MM.1S (cell line): Measurements from ENCODE around the gene CRYBA4.

Source experiments
- DNase-seq: peaks from one replicate; pipeline ENCODE4 v3.0.0-alpha.2; 2015
- H2AFZ ChIP-seq: fragments of 300-600 bp; sonication (generic); 2 replicates; pipeline ENCODE4 v1.6.0; 2016; ENCODE audit warnings: antibody characterized with exemption, low read length
- H3F3A ChIP-seq: fragments of 300-600 bp; sonication (generic); 2 replicates; pipeline ENCODE4 v1.6.1; 2016; ENCODE audit warnings: mild to moderate bottlenecking, antibody characterized with exemption, low read length, moderate library complexity, mixed read lengths; ENCODE audit not compliant: insufficient read depth
- H3K27ac ChIP-seq: fragments of 300-600 bp; sonication (generic); 2 replicates; pipeline ENCODE4 v1.5.1; 2016; ENCODE audit warnings: mild to moderate bottlenecking, low read length
- H3K27me3 ChIP-seq: fragments of 300-600 bp; sonication (generic); replicated peaks from 2 replicates; pipeline ENCODE4 v1.6.0; 2016; ENCODE audit warnings: low read length; ENCODE audit not compliant: insufficient read depth
- H3K36me3 ChIP-seq: fragments of 300-600 bp; sonication (generic); replicated peaks from 2 replicates; pipeline ENCODE4 v1.6.1; 2016; ENCODE audit warnings: mild to moderate bottlenecking, low read length, mixed read lengths; ENCODE audit not compliant: insufficient read depth
- H3K4me1 ChIP-seq: fragments of 300-600 bp; sonication (generic); 2 replicates; pipeline ENCODE4 v1.6.1; 2016; ENCODE audit warnings: low read length, mixed read lengths
- H3K4me2 ChIP-seq: fragments of 300-600 bp; sonication (generic); 2 replicates; pipeline ENCODE4 v1.6.0; 2016; ENCODE audit warnings: low read depth, low read length
- H3K4me3 ChIP-seq: fragments of 300-600 bp; sonication (generic); 2 replicates; pipeline ENCODE4 v1.5.1; 2016; ENCODE audit warnings: low read length, mixed read lengths
- H3K79me2 ChIP-seq: fragments of 300-600 bp; sonication (generic); 2 replicates; pipeline ENCODE4 v1.6.1; 2016; ENCODE audit warnings: mixed run types, low read length, mixed read lengths
- H3K9ac ChIP-seq: fragments of 300-600 bp; sonication (generic); 2 replicates; pipeline ENCODE4 v1.6.1; 2016; ENCODE audit warnings: low read length, mixed read lengths
- H3K9me2 ChIP-seq: fragments of 300-600 bp; sonication (generic); replicated peaks from 2 replicates; pipeline ENCODE4 v1.6.1; 2016; ENCODE audit warnings: mild to moderate bottlenecking, low read length, mixed read lengths; ENCODE audit not compliant: insufficient read depth
- H3K9me3 ChIP-seq: fragments of 300-600 bp; sonication (generic); replicated peaks from 2 replicates; pipeline ENCODE4 v1.6.1; 2016; ENCODE audit warnings: mild to moderate bottlenecking, low read length, mixed read lengths; ENCODE audit not compliant: insufficient read depth
- H4K20me1 ChIP-seq: fragments of 300-600 bp; sonication (generic); 2 replicates; pipeline ENCODE4 v1.6.1; 2016; ENCODE audit warnings: mild to moderate bottlenecking, low read length, moderate library complexity, mixed read lengths; ENCODE audit not compliant: insufficient read depth
- EZH2 ChIP-seq: fragments of 300-600 bp; sonication (generic); optimal IDR thresholded peaks from 2 replicates; pipeline ENCODE3; 2017; ENCODE audit warnings: low read depth, mild to moderate bottlenecking, antibody characterized with exemption, low read length, mixed read lengths
- EZH2phosphoT487 ChIP-seq: fragments of 300-600 bp; sonication (generic); IDR thresholded peaks from 2 replicates; pipeline ENCODE4 v1.6.1; 2018; ENCODE audit warnings: antibody characterized with exemption, low read length
- TF ChIP-seq, protein P1 (sequence below): fragments of 300-600 bp; sonication (generic); IDR thresholded peaks from 2 replicates; pipeline ENCODE4 v1.5.1; 2016; ENCODE audit warnings: antibody characterized with exemption, low read length, mixed read lengths

CRYBA4 gene

DNA sequence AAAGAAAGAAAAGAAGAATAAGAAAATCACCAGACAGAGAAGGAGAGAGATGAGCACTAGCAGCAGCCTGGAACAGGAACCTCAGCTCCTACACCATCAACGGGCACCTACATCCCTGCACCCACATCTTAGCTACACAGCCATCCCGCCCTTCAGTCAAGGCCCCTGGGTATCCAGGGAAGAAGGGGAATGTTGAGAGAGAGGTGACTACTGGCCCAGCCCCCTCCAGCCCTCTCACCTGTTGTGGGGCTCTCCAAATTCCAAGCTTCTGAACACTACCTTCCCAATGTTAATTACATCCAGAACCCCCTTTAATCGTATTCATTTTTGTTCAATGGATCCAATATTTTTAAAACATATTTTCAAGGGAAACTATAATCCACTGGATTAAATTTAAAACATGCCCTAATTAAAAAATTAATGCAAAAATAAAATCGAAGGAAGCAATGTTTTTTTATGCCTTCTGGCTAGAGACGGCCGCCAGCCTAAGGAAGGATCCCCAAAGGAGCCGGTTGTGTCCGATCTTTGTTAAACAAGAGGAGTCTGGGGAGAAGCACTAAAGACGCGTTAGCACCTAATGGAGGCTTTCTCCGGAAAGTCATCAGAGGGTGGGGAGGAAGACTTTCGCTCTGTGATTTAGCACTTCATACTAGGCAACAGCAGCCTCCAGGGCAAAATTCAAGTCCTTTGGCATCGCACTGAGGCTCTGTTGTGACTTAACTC lies 41.4 kb upstream of the CRYBA4 start:
- H3K4me1 ChIP-seq, result peaks cover 43% of the 10 kb centered on the region
- peak overlapping the region; percentile 76; the same call in 1 of the 2 replicates for H3K27ac ChIP-seq
- peaks cover 26% of the 10 kb centered on the region for H4K20me1 ChIP-seq
- no peak for TF ChIP-seq EZH2phosphoT487
- TF ChIP-seq, protein P1, sequence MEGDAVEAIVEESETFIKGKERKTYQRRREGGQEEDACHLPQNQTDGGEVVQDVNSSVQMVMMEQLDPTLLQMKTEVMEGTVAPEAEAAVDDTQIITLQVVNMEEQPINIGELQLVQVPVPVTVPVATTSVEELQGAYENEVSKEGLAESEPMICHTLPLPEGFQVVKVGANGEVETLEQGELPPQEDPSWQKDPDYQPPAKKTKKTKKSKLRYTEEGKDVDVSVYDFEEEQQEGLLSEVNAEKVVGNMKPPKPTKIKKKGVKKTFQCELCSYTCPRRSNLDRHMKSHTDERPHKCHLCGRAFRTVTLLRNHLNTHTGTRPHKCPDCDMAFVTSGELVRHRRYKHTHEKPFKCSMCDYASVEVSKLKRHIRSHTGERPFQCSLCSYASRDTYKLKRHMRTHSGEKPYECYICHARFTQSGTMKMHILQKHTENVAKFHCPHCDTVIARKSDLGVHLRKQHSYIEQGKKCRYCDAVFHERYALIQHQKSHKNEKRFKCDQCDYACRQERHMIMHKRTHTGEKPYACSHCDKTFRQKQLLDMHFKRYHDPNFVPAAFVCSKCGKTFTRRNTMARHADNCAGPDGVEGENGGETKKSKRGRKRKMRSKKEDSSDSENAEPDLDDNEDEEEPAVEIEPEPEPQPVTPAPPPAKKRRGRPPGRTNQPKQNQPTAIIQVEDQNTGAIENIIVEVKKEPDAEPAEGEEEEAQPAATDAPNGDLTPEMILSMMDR, result no peak
- no peak for TF ChIP-seq EZH2
- peaks cover 12% of the 10 kb centered on the region; the same call in 1 of the 2 replicates for H3K36me3 ChIP-seq
- no peaks in the 10 kb centered on the region for H3K9me2 ChIP-seq
- peak overlapping the region; percentile 28; the same call in 1 of the 2 replicates for H3K9ac ChIP-seq
- no peaks in the 10 kb centered on the region for H3K27me3 ChIP-seq
- H3K9me3 ChIP-seq, result no peaks in the 10 kb centered on the region
- peaks cover 19% of the 10 kb centered on the region for H3F3A ChIP-seq
- 0 out of 2 replicates have a peak overlapping the region, but pooled peaks have one; percentile 14 for H3K4me3 ChIP-seq
- no peak for DNase-seq
- H2AFZ ChIP-seq, result no peak overlapping the region
- H3K79me2 ChIP-seq, result peaks cover 99% of the 10 kb centered on the region
- peak overlapping the region; percentile 42 for H3K4me2 ChIP-seq

DNA sequence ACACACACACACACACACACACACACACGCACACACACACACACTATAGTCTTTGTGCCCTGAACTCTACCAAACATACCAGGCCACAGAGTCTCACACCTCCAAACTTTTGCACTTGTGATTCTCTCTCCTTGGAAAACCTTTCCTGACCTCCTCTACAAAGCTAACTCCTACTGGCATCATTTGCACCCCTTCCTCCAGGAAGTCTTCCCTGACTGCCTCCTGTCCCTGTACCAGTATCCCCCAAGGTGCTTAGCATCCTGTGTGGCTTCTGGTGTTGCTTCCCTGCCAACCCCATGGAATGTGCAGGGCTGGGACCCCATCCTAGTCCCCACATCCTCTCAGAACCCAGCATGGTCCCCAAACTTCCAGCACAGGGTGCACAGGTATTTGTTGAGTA lies 40.7 kb upstream of the CRYBA4 start:
- H3K9ac ChIP-seq, result no peak overlapping the region
- peaks cover 24% of the 10 kb centered on the region for H4K20me1 ChIP-seq
- no peaks in the 10 kb centered on the region for H3K9me3 ChIP-seq
- peaks cover 45% of the 10 kb centered on the region for H3K4me1 ChIP-seq
- no peak for DNase-seq
- H2AFZ ChIP-seq, result no peak overlapping the region
- no peaks in the 10 kb centered on the region for H3K9me2 ChIP-seq
- H3K27me3 ChIP-seq, result no peaks in the 10 kb centered on the region
- peaks cover 100% of the 10 kb centered on the region for H3K79me2 ChIP-seq
- H3K27ac ChIP-seq, result no peak overlapping the region
- no peak for TF ChIP-seq EZH2phosphoT487
- TF ChIP-seq, protein P1, result no peak
- TF ChIP-seq EZH2, result no peak
- H3F3A ChIP-seq, result peaks cover 19% of the 10 kb centered on the region
- peak overlapping the region; percentile 21; the same call in 1 of the 2 replicates for H3K4me2 ChIP-seq
- peaks cover 11% of the 10 kb centered on the region; the same call in 1 of the 2 replicates for H3K36me3 ChIP-seq
- no peak overlapping the region for H3K4me3 ChIP-seq

DNA sequence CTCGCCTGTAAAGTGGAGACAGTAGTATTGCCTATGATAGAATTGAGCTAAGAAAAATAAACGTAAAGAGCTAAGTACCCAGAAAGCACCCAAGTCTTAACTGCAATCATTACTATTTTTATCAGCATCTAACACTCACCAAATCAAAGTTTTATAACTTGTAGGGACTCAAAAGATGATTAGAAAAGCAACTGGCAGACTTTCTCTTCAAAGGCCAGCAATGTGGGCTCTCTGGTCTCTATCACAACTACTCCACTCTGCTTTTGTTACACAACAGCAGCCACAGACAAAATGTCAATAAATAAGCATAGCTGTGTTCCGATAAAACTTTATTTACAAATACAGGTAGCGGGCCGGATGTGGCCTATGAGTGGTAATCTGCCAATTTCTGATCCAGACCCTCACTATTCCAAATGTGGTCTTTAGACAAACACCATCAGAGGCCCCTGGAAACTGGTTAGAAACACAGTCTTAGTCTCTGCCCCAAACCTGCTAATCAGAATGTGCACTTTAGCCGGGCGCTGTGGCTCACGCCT lies 40.1 kb upstream of the CRYBA4 start:
- Histone ChIP-seq H3F3A (peaks cover 16% of the 10 kb centered on the region), H3K36me3 (peaks cover 11% of the 10 kb centered on the region; the same call in 1 of the 2 replicates), H2AFZ (no peak overlapping the region), H3K4me3 (no peak overlapping the region), H3K79me2 (peaks cover 100% of the 10 kb centered on the region), H4K20me1 (peaks cover 18% of the 10 kb centered on the region; the same call in 1 of the 2 replicates), H3K27ac (peak overlapping the region; percentile 17; the same call in 1 of the 2 replicates), H3K4me2 (peak overlapping the region; percentile 12; the same call in 1 of the 2 replicates), H3K9ac (no peak overlapping the region), H3K4me1 (peaks cover 52% of the 10 kb centered on the region), H3K9me3 (no peaks in the 10 kb centered on the region), H3K9me2 (no peaks in the 10 kb centered on the region), H3K27me3 (no peaks in the 10 kb centered on the region)
- TF ChIP-seq EZH2phosphoT487, result no peak
- no peak for TF ChIP-seq EZH2
- TF ChIP-seq, protein P1, result no peak
- no peak for DNase-seq
